WTC11 (cell line): ENCODE results near the gene TSC1. TPM values are rescaled to one million over a fixed set of nuclear protein-coding genes. Genes with fewer than 3 reads are reported as not detected.
A peak's percentile ranks its signal among the peaks of the same experiment; 100 is the strongest.

Experiments used
- ATAC-seq: fragments of 200-7000 bp; cut with Tn5 transposase; 2 replicates; pipeline ENCODE4 v1.10.0; 2021; ENCODE audit warnings: mild to moderate bottlenecking, moderate library complexity
- CTCF ChIA-PET: fragments of 300-600 bp; sonication (Branson Sonifier 250); formaldehyde crosslinking; loops from one replicate; lab custom pipeline; 2021; ENCODE audit warnings: antibody characterized with exemption; lab: Charles Lee
- POLR2A ChIA-PET: fragments of 350-600 bp; sonication (Branson Sonifier 250); formaldehyde crosslinking; loops from one replicate; lab custom pipeline; 2021; ENCODE audit warnings: antibody characterized with exemption; lab: Charles Lee
- DNase-seq: peaks from one replicate; pipeline ENCODE4 v3.0.0; 2021; ENCODE audit warnings: low spot score
- H3K27ac Mint-ChIP-seq: 2 replicates; pipeline ENCODE4 v1.8.0; 2021; ENCODE audit warnings: mixed read lengths
- H3K27me3 Mint-ChIP-seq: 2 replicates; pipeline ENCODE4 v1.8.0; 2021; ENCODE audit warnings: low read depth, mild to moderate bottlenecking, moderate library complexity, mixed read lengths
- H3K36me3 Mint-ChIP-seq: 2 replicates; pipeline ENCODE4 v1.8.0; 2021; ENCODE audit warnings: mixed read lengths
- H3K4me1 Mint-ChIP-seq: 2 replicates; pipeline ENCODE4 v1.8.0; 2022; ENCODE audit warnings: mixed read lengths
- H3K4me3 Mint-ChIP-seq: 2 replicates; pipeline ENCODE4 v1.8.0; 2021; ENCODE audit warnings: mild to moderate bottlenecking, moderate library complexity, mixed read lengths
- H3K9me3 Mint-ChIP-seq: 2 replicates; pipeline ENCODE4 v1.8.0; 2021; ENCODE audit warnings: mixed read lengths
- ATF6 ChIP-seq: sonication (generic); formaldehyde crosslinking; IDR thresholded peaks from 2 replicates; pipeline ENCODE4 v1.8.1; 2023; ENCODE audit warnings: mild to moderate bottlenecking, missing genetic modification reagents
- CBFB ChIP-seq: sonication (generic); formaldehyde crosslinking; IDR thresholded peaks from 2 replicates; pipeline ENCODE4 v1.8.1; 2022; ENCODE audit warnings: mild to moderate bottlenecking, low read depth, missing genetic modification reagents
- CREM ChIP-seq: sonication (generic); formaldehyde crosslinking; IDR thresholded peaks from 2 replicates; pipeline ENCODE4 v1.8.1; 2022; ENCODE audit warnings: mild to moderate bottlenecking, missing genetic modification reagents, moderate library complexity
- ERG ChIP-seq: fragments of 250-450 bp; sonication (Bioruptor Pico); IDR thresholded peaks from 2 replicates; pipeline ENCODE4 v1.8.0; 2021; ENCODE audit warnings: mild to moderate bottlenecking
- ETV6 ChIP-seq: sonication (generic); formaldehyde crosslinking; IDR thresholded peaks from 2 replicates; pipeline ENCODE4 v1.8.1; 2022; ENCODE audit warnings: mild to moderate bottlenecking, missing genetic modification reagents
- FOXK1 ChIP-seq: sonication (generic); formaldehyde crosslinking; IDR thresholded peaks from 2 replicates; pipeline ENCODE4 v1.8.0; 2022; ENCODE audit warnings: mild to moderate bottlenecking, moderate library complexity, missing genetic modification reagents
- HMGXB4 ChIP-seq: sonication (generic); formaldehyde crosslinking; IDR thresholded peaks from 2 replicates; pipeline ENCODE4 v1.8.1; 2023; ENCODE audit warnings: mild to moderate bottlenecking, moderate library complexity, missing genetic modification reagents
- IRF2 ChIP-seq: sonication (generic); formaldehyde crosslinking; IDR thresholded peaks from 2 replicates; pipeline ENCODE4 v1.8.0; 2022; ENCODE audit warnings: low read depth, missing genetic modification reagents, borderline replicate concordance
- JUN ChIP-seq: sonication (generic); formaldehyde crosslinking; IDR thresholded peaks from 2 replicates; pipeline ENCODE4 v1.8.0; 2023; ENCODE audit warnings: mild to moderate bottlenecking, missing genetic modification reagents
- PRDM15 ChIP-seq: sonication (generic); formaldehyde crosslinking; IDR thresholded peaks from 2 replicates; pipeline ENCODE4 v1.8.0; 2022; ENCODE audit warnings: missing genetic modification reagents
- PRRX2 ChIP-seq: fragments of 250-450 bp; sonication (Bioruptor Pico); IDR thresholded peaks from 2 replicates; pipeline ENCODE4 v1.8.0; 2021; ENCODE audit warnings: mild to moderate bottlenecking
- SP1 ChIP-seq: sonication (generic); formaldehyde crosslinking; conservative IDR thresholded peaks from 2 replicates; pipeline ENCODE4 v1.8.1; 2022; ENCODE audit warnings: missing genetic modification reagents
- USF2 ChIP-seq: sonication (generic); formaldehyde crosslinking; IDR thresholded peaks from 2 replicates; pipeline ENCODE4 v1.8.1; 2023; ENCODE audit warnings: mild to moderate bottlenecking, missing genetic modification reagents, moderate library complexity
- ZNF219 ChIP-seq: sonication (generic); formaldehyde crosslinking; IDR thresholded peaks from 2 replicates; pipeline ENCODE4 v1.8.0; 2023; ENCODE audit warnings: missing genetic modification reagents, mild to moderate bottlenecking, borderline replicate concordance
- ZNF281 ChIP-seq: sonication (generic); formaldehyde crosslinking; IDR thresholded peaks from 2 replicates; pipeline ENCODE4 v1.8.0; 2023; ENCODE audit warnings: mild to moderate bottlenecking, missing genetic modification reagents
- ZNF423 ChIP-seq: fragments of 250-450 bp; sonication (Bioruptor Pico); IDR thresholded peaks from 2 replicates; pipeline ENCODE4 v2.1.2; 2022; ENCODE audit warnings: mild to moderate bottlenecking, moderate library complexity
- total RNA-seq: library from RNA; stranded (reverse); gene quantifications from 3 replicates; pipeline ENCODE4 v1.2.3, GENCODE V29; 2021

Gene TSC1
- total RNA-seq, 1 experiment from 2014 or later = 52.9 TPM

- no peak for TF ChIP-seq PRDM15 (CRISPR knock-in tag)
- no peak for TF ChIP-seq USF2 (CRISPR knock-in tag)
- TF ChIP-seq ZNF281 (CRISPR knock-in tag) = no peak
Measured at GRCh38 chr9:132858751-132859150, 85.7 kb downstream of the TSC1 start (continued).

GRCh38 chr9:132857616-132858342, 86.6 kb downstream of the TSC1 start:
- ChIA-PET POLR2A (no interaction called here), CTCF (interaction anchor here (0.6 to 3.3 kb wide), 6 partner anchors 9 to 400 kb away, joined by 3 to 14 read pairs (median 3); no protein-coding TSS in a partner anchor)
- DNase-seq = peak; percentile 30
- no peaks in the 10 kb centered on the region for H3K36me3 Mint-ChIP-seq
- peaks cover 14% of the 10 kb centered on the region for H3K4me1 Mint-ChIP-seq
- no peak overlapping the region for H3K27ac Mint-ChIP-seq
- H3K9me3 Mint-ChIP-seq = no peaks in the 10 kb centered on the region
- no peak overlapping the region for H3K4me3 Mint-ChIP-seq
- ATAC-seq = no peak
- no peak for TF ChIP-seq ZNF219
- TF ChIP-seq SP1 (CRISPR knock-in tag) = no peak
- TF ChIP-seq IRF2 (CRISPR knock-in tag) = no peak
- no peak for TF ChIP-seq PRRX2
- no peak for TF ChIP-seq CREM (CRISPR knock-in tag)
- TF ChIP-seq ERG = no peak
- peak; percentile 94 for TF ChIP-seq ZNF423
- no peaks in the 10 kb centered on the region; the same call in 1 of the 2 replicates for H3K27me3 Mint-ChIP-seq

GRCh38 chr9:132857031-132857430, 87.4 kb downstream of the TSC1 start:
- POLR2A ChIA-PET = no interaction called here
- Mint-ChIP-seq H3K36me3 (no peaks in the 10 kb centered on the region), H3K4me3 (no peak overlapping the region), H3K9me3 (no peaks in the 10 kb centered on the region), H3K4me1 (peaks cover 11% of the 10 kb centered on the region), H3K27me3 (no peaks in the 10 kb centered on the region), H3K27ac (no peak overlapping the region)
- CTCF ChIA-PET = interaction anchor here (0.6 to 3.3 kb wide), 5 partner anchors 8 to 287 kb away, joined by 3 to 14 read pairs (median 3); no protein-coding TSS in a partner anchor
- no peak for DNase-seq
- no peak; the same call in 1 of the 2 replicates for ATAC-seq
- TF ChIP-seq ETV6 (CRISPR knock-in tag) (no peak), HMGXB4 (CRISPR knock-in tag) (no peak), JUN (CRISPR knock-in tag) (no peak), CBFB (CRISPR knock-in tag) (no peak), ATF6 (no peak), CREM (CRISPR knock-in tag) (no peak), ERG (no peak), FOXK1 (CRISPR knock-in tag) (no peak)
